CD4-positive, alpha-beta T cell (primary cell): ENCODE measurements around the gene SLMAP. TPM values are rescaled to one million over a fixed set of nuclear protein-coding genes. Genes with fewer than 3 reads are reported as not detected.

Experiments
- ATAC-seq: fragments of 200-7000 bp; cut with Tn5 transposase; one replicate; pipeline ENCODE4 v1.10.0; 2022; ENCODE audit warnings: mild to moderate bottlenecking; ENCODE audit not compliant: poor library complexity
- CTCF ChIA-PET: fragments of 350-600 bp; sonication (Branson Sonifier 250); formaldehyde crosslinking; loops from one replicate; lab custom pipeline; 2021; ENCODE audit warnings: antibody characterized with exemption, inconsistent platforms; lab: Charles Lee
- POLR2A ChIA-PET: fragments of 350-600 bp; sonication (Branson Sonifier 250); formaldehyde crosslinking; loops from one replicate; lab custom pipeline; 2021; ENCODE audit warnings: antibody characterized with exemption, inconsistent platforms; lab: Charles Lee
- DNase-seq, 14 experiments: peaks; one replicate each; pipeline ENCODE4 v3.0.0-alpha.2; 2013 to 2020; ENCODE audit warnings: mixed read lengths in 2 of 14
- H3K27ac ChIP-seq, 2 donors: one replicate each; pipeline versions ENCODE4 v1.5.1 to v1.7.0; 2013; ENCODE audit warnings: low read length in 2 of 2, low read depth in 1 of 2, mild to moderate bottlenecking in 1 of 2
- H3K27me3 ChIP-seq, 2 experiments: 1 replicate in 1 of 2; 2 replicates in 1 of 2; pipeline versions ENCODE4 v1.6.1 to v1.7.0; 2013; ENCODE audit warnings: low read length in 2 of 2, control low read depth in 1 of 2, mild to moderate bottlenecking in 1 of 2, moderate library complexity in 1 of 2; ENCODE audit not compliant: insufficient read depth in 2 of 2, control insufficient read depth in 1 of 2
- H3K36me3 ChIP-seq: one replicate; pipeline ENCODE4 v1.6.1; 2013; ENCODE audit warnings: low read length, control low read depth; ENCODE audit not compliant: insufficient read depth
- H3K4me1 ChIP-seq: one replicate; pipeline ENCODE4 v1.6.1; 2013; ENCODE audit warnings: low read length, control low read depth; ENCODE audit not compliant: insufficient read depth
- H3K4me3 ChIP-seq: one replicate; pipeline ENCODE4 v1.5.1; 2013; ENCODE audit warnings: mild to moderate bottlenecking, low read length, moderate library complexity
- H3K9me3 ChIP-seq, 2 experiments: 1 replicate in 1 of 2; 2 replicates in 1 of 2; pipeline versions ENCODE4 v1.6.1 to v1.7.0; 2013; ENCODE audit warnings: low read length in 2 of 2, mild to moderate bottlenecking in 2 of 2, control low read depth in 1 of 2, moderate library complexity in 1 of 2; ENCODE audit not compliant: control insufficient read depth in 1 of 2, insufficient read depth in 1 of 2
- H3K27ac Mint-ChIP-seq: one replicate; pipeline ENCODE4 v1.8.0; 2020; ENCODE audit warnings: mixed read lengths
- H3K27me3 Mint-ChIP-seq: one replicate; pipeline ENCODE4 v1.8.0; 2021; ENCODE audit warnings: mixed read lengths
- H3K36me3 Mint-ChIP-seq: one replicate; pipeline ENCODE4 v1.8.0; 2021; ENCODE audit warnings: low read depth, mixed read lengths
- H3K4me1 Mint-ChIP-seq: one replicate; pipeline ENCODE4 v1.8.0; 2021; ENCODE audit warnings: low read depth, mixed read lengths
- H3K4me3 Mint-ChIP-seq: one replicate; pipeline ENCODE4 v1.8.0; 2020; ENCODE audit warnings: mild to moderate bottlenecking, mixed read lengths
- H3K9me3 Mint-ChIP-seq: one replicate; pipeline ENCODE4 v1.8.0; 2020; ENCODE audit warnings: mixed read lengths
- intact Hi-C, 2 experiments: fragments of 100-400 bp; cut with DNase I in 1 of 2; cut with micrococcal nuclease in 1 of 2; formaldehyde crosslinking; loops; one replicate each; pipeline versions ENCODE4 v1.15.1 to v1.9.0; 2023 to 2025; cut with DNase I, micrococcal nuclease
- total RNA-seq, 174 experiments: library from RNA in 2 of 174; stranded (reverse) in 2 of 174; gene quantifications; one replicate each; pipeline ENCODE4 v1.2.3 and lab custom pipeline; 2021 to 2026
- TF ChIP-seq, protein P1 (sequence below): fragments of 200-600 bp; IDR thresholded peaks from one replicate; pipeline ENCODE4 v1.8.0; 2022; ENCODE audit warnings: antibody characterized with exemption, mild to moderate bottlenecking

The SLMAP gene
- total RNA-seq, 2 experiments from 2014 or later = 51.3 to 52.2 TPM

DNA sequence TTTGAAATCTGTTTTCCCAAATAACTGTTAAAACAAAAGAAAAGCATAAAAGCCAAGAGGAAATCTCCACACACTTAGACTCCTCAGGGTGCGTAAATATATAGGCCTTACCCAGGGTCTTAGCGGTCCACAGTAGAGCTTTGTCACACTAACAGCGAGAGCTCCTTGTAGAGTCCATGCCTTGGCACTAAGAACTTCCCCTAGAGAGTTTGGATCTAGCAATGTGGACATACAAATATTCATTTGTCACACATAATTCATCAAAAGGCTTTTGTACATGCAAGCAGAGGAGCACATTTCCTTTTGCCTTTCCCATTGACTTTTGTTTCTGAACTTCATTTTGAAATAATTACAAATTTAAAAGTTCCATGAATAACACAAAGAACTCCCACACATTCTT is 11.0 kb upstream of the SLMAP start:
- CTCF ChIA-PET = interaction anchor here (0.6 to 0.7 kb wide), 2 partner anchors 80 to 347 kb away, joined by 3 read pairs; no protein-coding TSS in a partner anchor
- Histone ChIP-seq H3K36me3 (no peaks in the 10 kb centered on the region), H3K27me3 (no peaks in the 10 kb centered on the region), H3K4me1 (no peaks in the 10 kb centered on the region), H3K9me3 (no peaks in the 10 kb centered on the region), H3K4me3 (no peak overlapping the region), H3K27ac (no peak overlapping the region)
- H3K9me3 Mint-ChIP-seq = no peaks in the 10 kb centered on the region
- POLR2A ChIA-PET = no interaction called here
- H3K4me1 Mint-ChIP-seq = no peaks in the 10 kb centered on the region
- no peak overlapping the region for H3K27ac Mint-ChIP-seq
- no peaks in the 10 kb centered on the region for H3K27me3 Mint-ChIP-seq
- H3K36me3 Mint-ChIP-seq = no peaks in the 10 kb centered on the region
- intact Hi-C loops = no loop called here
- DNase-seq (no peak), ATAC-seq (no peak)
- no peak overlapping the region for H3K4me3 Mint-ChIP-seq
- TF ChIP-seq, protein P1, sequence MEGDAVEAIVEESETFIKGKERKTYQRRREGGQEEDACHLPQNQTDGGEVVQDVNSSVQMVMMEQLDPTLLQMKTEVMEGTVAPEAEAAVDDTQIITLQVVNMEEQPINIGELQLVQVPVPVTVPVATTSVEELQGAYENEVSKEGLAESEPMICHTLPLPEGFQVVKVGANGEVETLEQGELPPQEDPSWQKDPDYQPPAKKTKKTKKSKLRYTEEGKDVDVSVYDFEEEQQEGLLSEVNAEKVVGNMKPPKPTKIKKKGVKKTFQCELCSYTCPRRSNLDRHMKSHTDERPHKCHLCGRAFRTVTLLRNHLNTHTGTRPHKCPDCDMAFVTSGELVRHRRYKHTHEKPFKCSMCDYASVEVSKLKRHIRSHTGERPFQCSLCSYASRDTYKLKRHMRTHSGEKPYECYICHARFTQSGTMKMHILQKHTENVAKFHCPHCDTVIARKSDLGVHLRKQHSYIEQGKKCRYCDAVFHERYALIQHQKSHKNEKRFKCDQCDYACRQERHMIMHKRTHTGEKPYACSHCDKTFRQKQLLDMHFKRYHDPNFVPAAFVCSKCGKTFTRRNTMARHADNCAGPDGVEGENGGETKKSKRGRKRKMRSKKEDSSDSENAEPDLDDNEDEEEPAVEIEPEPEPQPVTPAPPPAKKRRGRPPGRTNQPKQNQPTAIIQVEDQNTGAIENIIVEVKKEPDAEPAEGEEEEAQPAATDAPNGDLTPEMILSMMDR = no peak

DNA sequence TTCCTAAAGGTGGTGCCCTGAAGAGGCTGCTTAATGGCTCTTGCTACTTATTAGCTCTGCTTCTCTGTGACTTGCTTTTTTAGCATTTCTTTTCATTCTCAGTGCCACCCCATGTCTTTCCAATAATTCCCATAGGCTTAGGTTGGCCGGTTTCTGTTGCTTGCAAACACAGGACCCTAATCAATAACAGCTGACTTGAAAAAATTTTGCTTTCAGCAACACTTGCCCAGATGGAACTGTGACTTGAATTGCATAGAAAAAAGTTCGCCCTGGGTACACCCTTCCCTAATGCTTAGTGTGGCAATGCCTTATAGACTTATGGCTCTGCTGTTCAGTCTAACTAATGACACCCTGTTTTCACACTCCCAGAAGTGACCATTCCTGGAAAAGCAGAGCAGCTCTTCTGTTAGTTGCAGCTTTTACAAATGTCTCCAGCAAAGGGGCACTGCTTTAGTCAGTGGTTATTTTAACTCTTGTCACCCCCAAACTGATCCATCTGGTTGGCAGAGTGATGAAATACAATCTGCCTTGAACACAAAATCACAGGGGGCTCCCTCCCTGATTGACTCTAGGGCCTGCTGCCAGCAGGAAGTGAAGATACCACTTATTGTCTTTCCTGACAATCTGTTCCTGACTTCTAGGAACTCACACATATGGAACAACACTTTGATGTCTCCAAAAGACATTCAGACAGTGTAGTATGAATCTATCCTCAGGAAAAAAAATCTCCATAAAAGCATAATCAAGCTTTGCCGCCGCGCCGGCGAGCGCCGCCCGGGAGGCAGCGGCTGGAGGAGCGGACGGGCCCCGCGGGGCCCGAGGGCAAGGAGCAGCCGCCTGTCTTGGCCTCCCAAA is 9.7 kb upstream of the SLMAP start:
- H3K4me3 ChIP-seq = no peak overlapping the region
- Mint-ChIP-seq H3K36me3 (no peaks in the 10 kb centered on the region), H3K9me3 (no peaks in the 10 kb centered on the region), H3K27ac (no peak overlapping the region), H3K27me3 (no peaks in the 10 kb centered on the region), H3K4me3 (no peak overlapping the region), H3K4me1 (no peaks in the 10 kb centered on the region)
- ATAC-seq = no peak
- POLR2A ChIA-PET = no interaction called here
- CTCF ChIA-PET = no interaction called here
- no peaks in the 10 kb centered on the region for H3K27me3 ChIP-seq
- intact Hi-C loops = no loop called here
- H3K27ac ChIP-seq = no peak overlapping the region
- H3K9me3 ChIP-seq = no peaks in the 10 kb centered on the region
- TF ChIP-seq, protein P1 = no peak
- no peaks in the 10 kb centered on the region for H3K4me1 ChIP-seq
- H3K36me3 ChIP-seq = no peaks in the 10 kb centered on the region
- DNase-seq = no peak

DNA sequence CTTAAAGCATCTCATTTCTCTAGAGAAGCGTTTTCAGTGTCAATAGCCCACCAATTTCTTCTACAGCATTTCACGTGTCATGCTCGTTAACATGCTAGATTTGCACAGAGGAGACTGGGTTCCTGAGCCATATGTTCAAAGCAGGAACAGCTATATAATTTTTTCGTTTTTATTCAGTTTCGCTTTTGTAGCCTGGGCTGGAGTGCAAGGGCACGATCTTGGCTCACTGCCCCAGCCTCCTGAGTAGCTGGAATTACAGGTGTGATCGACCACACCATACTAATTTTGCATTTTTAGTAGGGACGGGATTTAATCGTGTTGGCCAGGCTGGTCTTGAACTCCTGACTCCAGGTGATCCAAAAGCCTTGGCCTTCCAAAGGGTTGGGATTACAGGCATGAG is 6.6 kb upstream of the SLMAP start:
- Histone ChIP-seq H3K4me1 (no peaks in the 10 kb centered on the region), H3K9me3 (no peaks in the 10 kb centered on the region), H3K36me3 (no peaks in the 10 kb centered on the region), H3K27ac (no peak overlapping the region), H3K27me3 (no peaks in the 10 kb centered on the region), H3K4me3 (no peak overlapping the region)
- TF ChIP-seq, protein P1 = no peak
- H3K9me3 Mint-ChIP-seq = no peaks in the 10 kb centered on the region
- intact Hi-C loops = no loop called here
- ChIA-PET CTCF (no interaction called here), POLR2A (no interaction called here)
- no peak for DNase-seq
- no peak for ATAC-seq
- H3K27ac Mint-ChIP-seq = no peak overlapping the region
- H3K4me3 Mint-ChIP-seq = no peak overlapping the region
- H3K27me3 Mint-ChIP-seq = no peaks in the 10 kb centered on the region
- H3K36me3 Mint-ChIP-seq = no peaks in the 10 kb centered on the region
- H3K4me1 Mint-ChIP-seq = no peaks in the 10 kb centered on the region
